Thyroid gland (tissue), 4 donors: ENCODE measurements around the gene HYDIN. TPM values are rescaled to one million over a fixed set of nuclear protein-coding genes. Genes with fewer than 3 reads are reported as not detected.

Source experiments
- DNase-seq, 2 donors: peaks; one replicate each; pipeline ENCODE4 v3.0.0-alpha.2; 2019
- H3K27ac ChIP-seq, 3 donors: fragments of 200-600 bp; sonication (generic); 1 replicate in 2 of 3; 2 replicates in 1 of 3; pipeline ENCODE4 v1.5.1; 2016 to 2019; ENCODE audit warnings: mild to moderate bottlenecking in 1 of 3, moderate library complexity in 1 of 3
- H3K27me3 ChIP-seq: fragments of 200-600 bp; sonication (generic); one replicate; pipeline ENCODE4 v1.5.1; 2019
- H3K36me3 ChIP-seq, 2 donors: fragments of 200-600 bp; sonication (generic); one replicate each; pipeline ENCODE4 v1.5.1; 2016 to 2019
- H3K4me1 ChIP-seq, 2 donors: fragments of 200-600 bp; sonication (generic); one replicate each; pipeline ENCODE4 v1.5.1; 2017 to 2019
- H3K4me3 ChIP-seq, 3 donors: fragments of 200-600 bp; sonication (generic); replicated peaks in 1 of 3; 1 replicate in 2 of 3; 2 replicates in 1 of 3; pipeline ENCODE4 v1.5.1; 2016; ENCODE audit warnings: mild to moderate bottlenecking in 1 of 3
- H3K9me3 ChIP-seq: fragments of 200-600 bp; sonication (generic); one replicate; pipeline ENCODE4 v1.5.1; 2017
- POLR2A ChIP-seq, 2 donors: fragments of 450-650 bp; IDR thresholded peaks; one replicate each; pipeline ENCODE4 v1.6.1; 2017; ENCODE audit warnings: antibody characterized with exemption in 2 of 2, mild to moderate bottlenecking in 2 of 2, moderate library complexity in 1 of 2
- WGBS, 2 donors: methylation state at CpG; one replicate each; pipeline ENCODE4 v1.1.5; 2017; 5-methylcytosine and 5-hydroxymethylcytosine counted together
- intact Hi-C: fragments of 100-400 bp; cut with DNase I; formaldehyde crosslinking; loops from one replicate; pipeline ENCODE4 v1.15.1; 2023
- total RNA-seq, 4 donors: library from RNA; depleted of rRNA; stranded (reverse); fragments of >200 nt; gene quantifications; one replicate each; pipeline ENCODE4 v1.2.3, GENCODE V29; 2016
- TF ChIP-seq, protein P1 (sequence below), 6 experiments: fragments of 200-600 bp in 3 of 6; fragments of 450-650 bp in 3 of 6; sonication (generic) in 3 of 6; IDR thresholded peaks; one replicate each; pipeline ENCODE4 v1.5.1; 2016 to 2019; ENCODE audit warnings: antibody characterized with exemption in 6 of 6, mild to moderate bottlenecking in 2 of 6, inconsistent platforms in 1 of 6, moderate library complexity in 1 of 6

The HYDIN gene
- total RNA-seq, 4 donors from 2014 or later: 10.1 to 26.3 (median 21.3) TPM

DNA sequence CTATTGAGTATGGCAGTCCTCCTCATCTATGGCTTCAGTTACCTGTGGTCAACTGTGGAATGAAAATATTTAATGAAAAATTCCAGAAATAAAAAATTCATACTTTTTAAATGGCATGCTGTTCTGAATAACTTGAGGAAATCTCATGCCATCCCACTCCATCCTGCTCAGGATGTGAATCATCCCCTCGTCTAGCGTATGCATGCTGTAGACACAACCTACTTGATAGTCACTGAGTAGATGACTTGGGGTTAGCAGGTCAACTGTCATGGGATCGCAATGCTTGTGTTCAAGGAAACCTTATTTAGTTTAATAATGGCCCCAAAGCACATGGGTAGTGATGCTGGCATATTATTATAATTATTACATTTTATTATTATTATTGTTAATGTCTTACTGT lies 424.7 kb downstream of the HYDIN start:
- H3K4me1 ChIP-seq: no peaks in the 10 kb centered on the region
- no peak overlapping the region for H3K27ac ChIP-seq
- WGBS, 2 donors: 73 to 87% methylated on average over 3 of the region's 3 CpGs
- no peaks in the 10 kb centered on the region for H3K9me3 ChIP-seq
- no peak for TF ChIP-seq POLR2A (IDR thresholded peaks at IDR 0.05)
- no peak for DNase-seq
- intact Hi-C loops: no loop called here
- H3K27me3 ChIP-seq: no peaks in the 10 kb centered on the region
- H3K4me3 ChIP-seq: no peak overlapping the region
- H3K36me3 ChIP-seq: no peaks in the 10 kb centered on the region

DNA sequence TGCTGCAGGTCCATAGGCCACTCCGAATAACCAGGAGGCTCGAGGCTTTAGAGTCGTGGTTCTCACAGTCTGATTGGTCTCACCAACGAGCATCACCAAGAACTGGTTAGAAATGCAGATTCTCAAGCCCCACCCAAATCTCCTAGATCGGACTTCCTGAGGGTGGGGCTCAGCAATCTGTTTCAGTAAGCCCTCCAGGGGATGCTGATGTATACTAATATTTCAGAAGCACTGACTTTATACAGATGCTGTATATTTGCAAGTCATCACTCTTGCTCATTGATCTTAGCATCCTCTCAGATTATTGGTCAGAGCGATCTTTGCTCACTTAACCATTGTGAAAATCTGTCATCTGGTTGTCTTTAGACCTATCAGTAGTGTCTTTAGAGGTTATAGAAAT lies 425.1 kb downstream of the HYDIN start:
- no peak overlapping the region for H3K4me3 ChIP-seq
- H3K27me3 ChIP-seq: no peaks in the 10 kb centered on the region
- peaks cover under 1% of the 10 kb centered on the region in 2 donors for H3K4me1 ChIP-seq
- no peaks in the 10 kb centered on the region for H3K36me3 ChIP-seq
- no peak overlapping the region for H3K27ac ChIP-seq
- DNase-seq: no peak
- intact Hi-C loops: no loop called here
- no peaks in the 10 kb centered on the region for H3K9me3 ChIP-seq
- no peak for TF ChIP-seq POLR2A (IDR thresholded peaks at IDR 0.05)
- TF ChIP-seq, protein P1, sequence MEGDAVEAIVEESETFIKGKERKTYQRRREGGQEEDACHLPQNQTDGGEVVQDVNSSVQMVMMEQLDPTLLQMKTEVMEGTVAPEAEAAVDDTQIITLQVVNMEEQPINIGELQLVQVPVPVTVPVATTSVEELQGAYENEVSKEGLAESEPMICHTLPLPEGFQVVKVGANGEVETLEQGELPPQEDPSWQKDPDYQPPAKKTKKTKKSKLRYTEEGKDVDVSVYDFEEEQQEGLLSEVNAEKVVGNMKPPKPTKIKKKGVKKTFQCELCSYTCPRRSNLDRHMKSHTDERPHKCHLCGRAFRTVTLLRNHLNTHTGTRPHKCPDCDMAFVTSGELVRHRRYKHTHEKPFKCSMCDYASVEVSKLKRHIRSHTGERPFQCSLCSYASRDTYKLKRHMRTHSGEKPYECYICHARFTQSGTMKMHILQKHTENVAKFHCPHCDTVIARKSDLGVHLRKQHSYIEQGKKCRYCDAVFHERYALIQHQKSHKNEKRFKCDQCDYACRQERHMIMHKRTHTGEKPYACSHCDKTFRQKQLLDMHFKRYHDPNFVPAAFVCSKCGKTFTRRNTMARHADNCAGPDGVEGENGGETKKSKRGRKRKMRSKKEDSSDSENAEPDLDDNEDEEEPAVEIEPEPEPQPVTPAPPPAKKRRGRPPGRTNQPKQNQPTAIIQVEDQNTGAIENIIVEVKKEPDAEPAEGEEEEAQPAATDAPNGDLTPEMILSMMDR (IDR thresholded peaks at IDR 0.05): no peak
- WGBS, 2 donors: 71 to 79% methylated on average over 6 of the region's 6 CpGs

DNA sequence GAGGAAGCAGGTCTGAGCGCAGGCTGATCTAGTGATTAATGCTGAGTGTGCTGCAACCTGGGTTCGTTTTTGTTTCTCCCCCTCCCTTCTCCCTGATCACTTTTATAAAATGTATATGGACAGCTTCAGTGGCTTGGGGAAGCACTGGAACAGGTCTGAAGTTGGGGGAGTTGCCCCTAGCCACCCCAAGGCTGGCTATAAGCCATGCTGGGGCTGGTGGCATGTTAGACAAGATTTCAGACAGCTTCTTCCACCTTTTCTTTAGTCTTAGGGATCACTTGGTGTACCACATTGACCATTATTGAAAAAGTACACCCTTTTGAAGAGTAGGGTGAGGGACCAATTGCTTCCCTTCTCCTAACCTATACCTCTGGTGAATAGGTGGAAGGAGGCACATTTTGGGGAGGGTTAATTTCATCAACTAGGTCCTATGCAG lies 425.8 kb downstream of the HYDIN start:
- Histone ChIP-seq H3K27me3 (no peaks in the 10 kb centered on the region), H3K27ac (no peak overlapping the region), H3K9me3 (no peaks in the 10 kb centered on the region), H3K4me1 (peaks cover 7% of the 10 kb centered on the region in 2 donors), H3K36me3 (no peaks in the 10 kb centered on the region), H3K4me3 (no peak overlapping the region)
- no peak for DNase-seq
- intact Hi-C loops: no loop called here
- 55 to 60% methylated on average over 2 of the region's 2 CpGs for WGBS, 2 donors
- TF ChIP-seq, protein P1 (IDR thresholded peaks at IDR 0.05): no peak

DNA sequence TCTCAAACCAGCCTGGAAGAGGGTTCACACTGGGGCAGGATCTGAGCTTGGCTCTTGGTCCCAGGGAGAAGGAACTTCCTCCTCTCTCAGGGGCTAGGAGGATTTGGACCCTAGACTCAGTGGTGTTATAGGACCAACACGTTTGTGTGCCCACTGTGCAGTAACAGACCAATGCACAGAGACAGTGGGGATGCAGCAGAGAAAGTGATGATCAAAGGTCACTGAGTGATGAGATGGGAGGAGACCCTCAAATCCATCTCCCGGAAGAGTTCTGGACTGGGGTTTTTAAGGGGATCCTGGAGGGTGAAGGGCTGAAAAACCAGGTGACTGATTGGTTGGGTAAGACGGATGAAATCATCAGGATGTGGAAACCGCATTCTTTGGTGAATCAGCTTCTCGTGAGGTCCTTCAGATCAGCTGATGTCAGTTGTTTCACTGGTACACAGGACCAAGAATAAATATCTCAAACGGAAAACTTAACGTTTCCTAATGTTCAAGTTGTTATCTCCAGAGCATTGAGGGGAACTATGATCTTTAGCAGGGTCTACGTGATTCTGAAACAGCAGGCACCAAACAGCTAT lies 426.3 kb downstream of the HYDIN start:
- Histone ChIP-seq H3K27ac (no peak overlapping the region), H3K27me3 (no peaks in the 10 kb centered on the region), H3K4me3 (no peak overlapping the region), H3K4me1 (peaks cover 10 to 12% of the 10 kb centered on the region in 2 donors), H3K36me3 (no peaks in the 10 kb centered on the region), H3K9me3 (no peaks in the 10 kb centered on the region)
- 69 to 78% methylated on average over 8 of the region's 8 CpGs for WGBS, 2 donors
- TF ChIP-seq POLR2A (IDR thresholded peaks at IDR 0.05): no peak
- TF ChIP-seq, protein P1 (IDR thresholded peaks at IDR 0.05): no peak
- intact Hi-C loops: no loop called here
- DNase-seq: no peak

DNA sequence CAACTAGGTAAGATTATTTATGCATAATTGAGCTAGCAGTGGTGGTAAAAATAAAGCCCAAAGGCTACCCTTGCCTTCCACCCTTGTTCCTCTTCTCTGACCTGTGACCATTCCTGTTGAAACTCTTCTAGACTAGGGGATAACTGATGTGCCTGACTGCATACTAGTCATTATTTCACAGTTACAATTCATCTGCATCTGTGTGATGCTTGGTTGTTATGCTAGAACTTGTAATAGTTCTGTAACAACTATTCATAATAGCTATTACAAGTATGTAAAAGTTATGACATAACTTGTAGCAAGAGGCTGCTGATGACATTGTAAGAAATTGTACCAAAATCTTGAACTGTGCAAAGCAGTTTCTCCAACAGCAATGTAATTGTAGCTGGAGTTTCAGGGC lies 427.2 kb downstream of the HYDIN start:
- peaks cover 10 to 13% of the 10 kb centered on the region in 2 donors for H3K4me1 ChIP-seq
- no peaks in the 10 kb centered on the region for H3K36me3 ChIP-seq
- no peak for TF ChIP-seq POLR2A (IDR thresholded peaks at IDR 0.05)
- TF ChIP-seq, protein P1 (IDR thresholded peaks at IDR 0.05): no peak
- no peaks in the 10 kb centered on the region for H3K9me3 ChIP-seq
- DNase-seq: no peak
- no peak overlapping the region for H3K4me3 ChIP-seq
- H3K27ac ChIP-seq: no peak overlapping the region
- intact Hi-C loops: no loop called here
- no peaks in the 10 kb centered on the region for H3K27me3 ChIP-seq
